HG02884 (cell line): ENCODE data around the gene BBIP1.

Experiments used
- ATAC-seq: cut with Tn5 transposase; IDR thresholded peaks from one replicate; pipeline ENCODE4 v1.9.1; 2021; ENCODE audit warnings: mild to moderate bottlenecking, moderate library complexity; ENCODE audit not compliant: unreplicated experiment

Gene BBIP1

DNA sequence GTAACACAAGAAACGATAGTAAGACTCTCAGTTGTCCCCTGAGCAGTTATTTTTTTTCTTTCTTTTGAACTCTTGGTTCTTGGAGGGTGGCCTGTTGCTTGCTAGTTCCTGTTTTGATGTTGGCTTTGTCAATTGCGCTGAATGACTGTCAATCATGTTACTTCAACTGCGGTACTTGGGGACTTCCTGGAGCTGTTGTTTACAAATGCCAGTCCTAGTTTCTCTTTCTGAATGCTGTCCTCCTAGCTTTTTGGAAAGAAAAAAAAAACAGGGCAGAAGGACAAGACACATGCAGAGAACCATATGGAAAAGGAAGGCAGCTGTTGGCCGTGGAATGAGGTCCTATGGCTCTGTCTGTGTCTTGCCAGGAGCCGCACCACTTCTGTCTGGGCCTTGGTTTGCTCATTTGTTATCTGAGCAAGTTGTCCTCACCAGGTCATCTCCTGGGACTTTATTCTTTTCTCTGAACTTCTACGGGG is 54.3 kb downstream of the BBIP1 start:
- peak; percentile 56 for ATAC-seq

DNA sequence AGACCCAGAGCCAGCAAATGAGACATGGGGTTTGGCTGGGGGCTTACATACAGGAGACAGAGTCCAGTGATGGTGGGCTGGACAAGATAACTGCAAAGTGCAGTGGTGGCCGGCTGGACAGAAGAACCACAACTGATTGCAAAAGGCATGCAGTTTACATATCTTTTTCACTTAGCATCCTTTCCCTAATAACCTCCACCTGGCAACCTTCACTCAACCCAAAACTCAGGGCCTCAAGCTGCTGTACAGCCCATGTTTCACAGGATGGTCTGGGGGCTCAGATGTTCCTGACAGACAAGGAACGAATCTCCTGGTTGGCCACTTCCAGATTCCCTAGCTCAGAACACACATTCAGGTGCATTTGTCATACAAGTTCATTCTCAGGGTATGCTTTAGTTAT is 55.0 kb downstream of the BBIP1 start:
- no peak for ATAC-seq

DNA sequence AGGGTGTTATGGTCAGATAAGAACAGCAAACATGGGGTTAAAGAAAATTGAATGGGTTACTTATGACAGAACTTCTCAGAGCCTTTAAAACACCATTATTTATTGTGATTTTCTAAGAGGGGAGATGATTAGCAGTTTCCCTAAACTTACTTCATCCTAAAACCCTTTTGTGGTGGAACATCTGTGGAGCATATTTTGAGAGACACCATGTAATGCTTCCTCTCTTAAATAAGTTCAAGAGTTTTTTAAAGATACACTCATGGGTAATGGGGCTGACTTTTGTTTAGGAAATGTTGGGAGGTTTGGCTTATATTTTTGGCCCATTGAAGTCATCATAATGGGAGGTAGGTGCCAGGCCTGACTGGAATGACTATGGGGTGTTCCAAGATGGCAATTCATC is 55.6 kb downstream of the BBIP1 start:
- ATAC-seq: no peak

DNA sequence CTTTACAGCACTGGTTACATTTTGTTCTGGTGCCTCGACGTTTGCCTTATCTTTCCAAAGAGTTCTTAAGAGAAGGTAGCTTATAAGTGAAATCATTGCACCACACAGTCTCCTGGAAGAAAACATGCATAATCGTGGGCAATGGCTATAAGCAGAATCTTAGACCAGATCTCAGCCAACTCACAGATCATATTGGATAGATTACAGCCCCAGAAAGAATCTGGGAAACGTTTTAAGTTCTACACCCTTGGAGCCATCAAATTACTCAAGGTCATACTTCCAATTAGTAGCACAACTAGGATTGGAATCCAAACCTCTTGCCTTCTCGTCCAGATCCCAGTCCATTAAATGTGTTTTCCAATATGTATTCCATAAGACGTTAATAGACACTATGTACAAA is 56.0 kb downstream of the BBIP1 start:
- ATAC-seq: no peak

DNA sequence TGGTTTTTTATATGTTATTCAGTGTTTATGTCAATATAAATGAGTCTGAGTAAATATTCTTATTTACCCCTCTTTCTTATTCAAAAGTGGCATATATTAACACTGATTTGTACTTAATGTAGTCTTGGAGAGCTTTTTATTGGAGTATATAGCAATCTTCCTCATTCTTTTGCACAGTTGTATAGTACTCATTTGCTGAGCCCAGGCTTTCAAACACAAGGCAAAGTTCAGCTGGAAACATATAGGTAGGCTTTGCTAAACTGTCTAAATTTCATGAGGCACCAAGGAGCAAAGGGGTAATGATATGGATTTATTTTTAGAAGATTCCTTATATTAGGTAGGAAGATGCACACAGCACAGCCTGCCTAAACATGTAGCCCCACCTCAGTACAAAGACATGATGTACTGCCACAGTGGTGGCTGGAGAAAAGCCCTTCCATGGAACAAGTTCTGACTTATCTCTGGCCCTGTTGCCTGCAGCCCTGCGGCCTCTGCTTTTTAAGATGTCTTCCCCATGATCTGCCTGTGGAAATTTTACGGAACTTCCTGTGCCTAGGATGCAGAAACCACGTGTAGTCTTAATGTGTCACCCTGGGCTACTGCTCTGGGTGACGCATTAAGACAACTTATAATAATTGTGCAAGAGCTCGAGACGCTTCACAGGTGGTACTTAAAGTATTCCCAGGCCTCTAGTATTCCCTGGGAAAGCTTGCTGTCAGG is 56.9 kb downstream of the BBIP1 start:
- ATAC-seq: no peak

DNA sequence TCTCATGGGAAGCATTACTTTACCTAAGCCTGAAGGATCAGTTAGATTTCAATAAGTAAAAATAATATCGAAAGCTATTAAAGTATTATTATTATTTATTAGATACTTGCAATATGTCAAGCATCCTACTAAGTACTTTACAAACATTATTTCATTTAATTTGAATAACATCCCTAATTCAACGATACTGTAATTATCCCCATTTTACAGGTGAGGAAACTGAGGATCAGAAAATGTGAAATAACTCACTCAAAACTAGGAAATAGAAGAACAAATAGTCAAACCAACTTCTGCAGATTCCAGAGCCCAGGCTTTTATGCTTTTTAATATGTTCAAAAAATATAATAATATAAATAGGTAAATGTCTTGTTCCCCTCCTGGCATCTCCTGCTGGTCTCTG is 57.5 kb downstream of the BBIP1 start:
- no peak for ATAC-seq

DNA sequence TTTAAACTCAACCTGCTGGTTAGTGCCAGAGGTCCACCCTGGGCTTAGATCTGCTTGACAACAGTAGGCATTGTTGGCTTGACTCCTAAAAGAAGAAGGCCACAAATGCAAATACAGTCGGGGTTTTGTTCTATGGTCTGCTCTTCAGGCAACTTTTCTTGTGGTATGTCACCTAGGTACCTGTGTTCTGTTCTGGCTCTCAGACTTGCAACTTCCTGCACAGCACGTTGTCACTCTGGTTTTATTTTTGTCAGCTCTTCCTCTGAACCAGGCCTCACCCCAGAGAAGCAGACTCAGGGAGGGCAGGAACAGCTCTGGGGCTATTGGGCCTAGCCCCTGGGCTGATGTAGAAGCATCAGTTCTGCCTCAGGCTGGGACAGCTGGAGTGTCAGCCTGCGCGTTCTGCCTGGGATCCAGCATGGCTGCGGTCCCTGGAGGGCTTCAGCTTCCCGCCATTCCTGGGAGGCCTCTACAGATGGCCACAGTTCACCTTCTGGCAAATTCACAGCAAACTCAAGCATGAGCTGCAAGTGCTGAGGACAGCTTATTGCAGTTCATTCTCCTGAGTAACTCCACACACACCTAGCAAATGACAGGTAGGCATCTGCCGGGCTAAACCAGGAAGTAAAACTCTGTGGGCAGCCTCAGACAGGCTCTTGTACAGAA is 58.3 kb downstream of the BBIP1 start:
- ATAC-seq: peak; percentile 34

DNA sequence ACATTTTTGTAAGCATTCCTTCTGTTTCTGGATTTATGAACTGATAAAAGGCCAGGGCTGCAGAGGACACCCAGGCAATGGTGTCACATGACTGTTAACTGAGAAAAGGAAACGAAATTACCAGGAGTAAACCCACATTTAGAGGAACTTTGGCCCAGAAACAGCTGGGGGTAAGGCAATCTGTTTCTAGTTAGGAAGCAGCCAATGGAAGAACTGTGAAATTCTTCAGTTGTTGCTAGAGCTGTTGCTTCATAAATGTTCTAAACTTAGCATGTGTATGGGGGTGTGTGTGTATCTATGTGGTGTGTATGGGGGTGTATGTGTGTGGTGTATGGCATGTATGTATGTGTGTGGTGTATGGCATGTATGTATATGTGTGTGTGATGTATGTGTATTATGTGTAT is 59.0 kb downstream of the BBIP1 start:
- ATAC-seq: no peak

DNA sequence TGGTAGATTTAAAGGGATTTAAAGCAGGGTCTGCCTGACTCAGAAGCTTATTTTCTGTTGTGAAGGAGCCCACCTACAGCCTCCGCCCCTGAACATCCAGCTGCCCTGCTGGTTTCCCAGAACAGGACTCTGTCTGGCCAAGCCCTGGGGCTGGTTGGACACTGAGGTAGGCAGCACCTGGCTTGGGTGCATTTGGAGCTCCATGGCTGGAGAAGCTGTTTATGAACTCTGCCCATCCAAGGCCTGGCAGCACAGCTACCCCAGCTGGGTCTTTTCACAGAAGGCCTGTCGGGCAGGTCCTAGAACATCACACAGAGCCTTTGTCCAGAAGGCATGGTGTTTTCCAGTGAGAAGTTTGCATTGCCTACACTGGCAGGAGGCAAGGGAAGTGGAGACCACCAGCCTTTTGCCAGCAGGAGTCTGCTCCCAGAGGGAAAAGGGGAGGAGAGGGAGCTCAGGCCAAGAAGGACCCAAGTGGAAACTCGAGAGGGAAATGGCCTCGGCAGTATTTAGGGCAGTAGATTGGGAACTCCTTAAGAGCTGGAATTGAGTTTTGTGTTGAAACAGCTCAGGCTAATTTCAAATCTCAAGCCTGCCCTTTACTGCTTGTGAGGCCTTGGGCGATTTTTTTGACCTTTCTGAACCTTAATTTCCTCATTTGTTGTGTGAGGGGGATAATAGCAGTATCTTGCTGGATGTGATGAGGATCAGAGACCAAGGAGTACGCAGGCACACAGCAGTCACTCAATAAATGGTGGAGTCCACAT is 59.6 kb downstream of the BBIP1 start:
- no peak for ATAC-seq

DNA sequence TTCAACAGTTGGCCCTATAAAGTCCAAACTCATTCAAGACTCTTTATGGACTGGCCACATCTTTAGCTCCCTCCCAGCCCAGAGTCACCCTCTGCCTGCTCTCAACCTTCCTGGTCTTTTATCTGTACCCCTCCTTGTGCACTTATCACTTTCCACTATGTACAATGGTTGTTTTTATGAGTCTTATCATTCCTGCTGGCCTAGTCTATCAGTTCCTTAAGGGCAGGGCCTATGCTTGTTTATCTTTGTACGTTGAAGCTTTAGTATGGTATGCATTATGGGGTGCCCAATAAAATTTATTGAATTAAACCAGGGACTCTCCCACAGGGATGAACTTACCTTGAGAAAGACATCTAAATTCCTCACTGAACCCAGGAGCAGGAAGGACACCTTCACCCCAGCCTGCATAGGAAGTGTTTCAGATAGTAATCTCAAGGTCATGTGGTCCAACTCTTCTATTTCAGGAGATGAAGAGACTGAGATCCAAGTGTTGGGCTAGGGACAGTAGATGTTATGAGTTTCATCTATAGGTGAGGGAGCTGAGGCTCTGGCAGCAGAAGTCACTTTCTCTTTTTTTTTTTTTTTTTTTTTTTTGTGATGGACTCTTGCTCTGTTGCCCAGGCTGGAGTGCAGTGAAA is 60.6 kb downstream of the BBIP1 start:
- no peak for ATAC-seq

DNA sequence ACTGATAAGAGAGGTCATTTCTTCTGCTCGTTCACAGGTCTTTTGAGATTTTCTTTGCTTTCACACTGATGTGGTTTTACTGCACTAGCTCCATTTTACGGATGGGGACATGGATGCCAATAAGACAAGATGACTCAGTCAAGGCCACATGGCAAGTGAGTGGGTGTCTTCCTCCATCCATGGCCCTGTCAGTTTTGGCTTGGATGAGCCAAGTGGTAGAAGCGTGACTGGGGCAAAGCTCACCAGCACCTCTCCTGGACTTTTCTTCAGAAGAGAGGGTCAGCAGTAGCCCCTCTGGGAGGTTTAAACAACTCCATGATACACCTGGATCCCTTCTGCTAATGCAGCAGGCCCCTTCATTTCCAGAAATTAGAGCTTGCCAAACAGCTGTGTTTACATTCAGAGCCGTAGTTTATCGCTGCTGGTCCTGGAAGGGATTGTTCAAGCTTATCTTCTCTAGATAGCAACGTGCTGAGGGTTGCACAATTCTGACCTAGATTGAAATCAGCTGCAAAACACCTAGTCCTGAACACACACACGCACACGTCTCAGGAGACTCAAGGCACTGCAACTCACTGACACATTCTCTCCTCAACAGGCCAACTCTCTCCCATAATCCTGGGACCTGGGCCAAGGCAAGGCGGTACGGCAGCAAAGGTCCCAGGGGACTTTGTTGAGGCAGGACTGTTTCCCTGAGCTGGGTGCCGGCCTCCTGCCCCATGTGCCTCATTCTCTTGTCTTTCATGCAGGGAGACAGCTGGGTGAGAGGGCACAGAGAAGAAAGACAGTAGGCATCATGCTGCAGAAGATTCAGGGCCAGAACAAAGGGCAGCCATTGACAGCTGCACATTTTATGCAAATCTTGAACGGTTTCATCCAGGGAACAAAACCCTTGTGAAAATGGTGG is 61.5 kb downstream of the BBIP1 start:
- no peak for ATAC-seq

DNA sequence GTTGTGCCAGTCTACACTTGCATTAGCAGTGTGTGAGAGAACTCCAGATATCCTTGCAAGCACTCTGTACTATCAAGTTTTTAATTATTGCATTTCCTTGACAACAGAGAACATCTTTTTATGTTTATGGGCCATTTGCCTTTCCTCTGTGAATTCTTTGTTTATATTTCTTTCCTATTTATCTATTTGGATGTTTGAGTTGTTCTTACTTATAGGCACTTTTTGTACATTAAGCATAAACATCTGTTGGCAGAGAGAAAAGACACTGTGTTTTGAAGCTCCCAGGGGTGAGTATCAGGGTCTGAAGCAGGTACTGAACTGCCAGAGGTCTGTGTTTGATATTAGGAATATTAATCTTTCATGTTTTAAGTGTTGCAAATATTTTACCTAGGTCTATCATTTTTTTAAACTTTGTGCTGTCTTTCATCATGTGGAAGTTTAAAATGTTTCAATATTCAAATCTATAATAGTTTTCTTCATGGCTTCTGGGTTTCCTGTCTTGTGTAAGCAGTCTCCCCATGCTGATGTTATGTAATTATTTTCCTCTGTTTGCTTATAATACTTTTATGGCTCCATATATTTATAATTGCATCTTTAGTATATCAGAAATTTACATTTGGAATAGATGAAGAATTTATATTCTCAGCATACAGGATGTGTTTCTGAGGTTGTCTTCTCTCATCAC is 64.9 kb downstream of the BBIP1 start:
- no peak for ATAC-seq

DNA sequence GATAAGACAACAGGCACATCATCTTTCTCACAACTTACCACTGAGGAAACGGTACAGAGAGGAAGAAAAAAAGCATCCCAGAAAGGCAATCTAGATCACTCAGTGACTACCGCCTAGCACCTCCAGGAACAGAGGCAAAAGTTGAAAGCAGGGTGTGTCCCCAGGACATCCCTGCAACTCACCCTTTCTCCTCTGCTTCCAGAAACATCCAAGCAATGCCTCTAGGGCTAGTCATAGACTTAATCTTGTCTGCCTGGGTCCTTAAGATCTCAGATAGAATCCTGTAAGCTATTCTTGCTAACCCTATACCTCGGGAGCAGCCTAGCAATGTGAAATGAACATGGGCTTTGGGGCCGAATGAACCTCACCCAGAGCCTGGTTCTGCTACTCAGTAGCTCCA is 66.0 kb downstream of the BBIP1 start:
- ATAC-seq: no peak

DNA sequence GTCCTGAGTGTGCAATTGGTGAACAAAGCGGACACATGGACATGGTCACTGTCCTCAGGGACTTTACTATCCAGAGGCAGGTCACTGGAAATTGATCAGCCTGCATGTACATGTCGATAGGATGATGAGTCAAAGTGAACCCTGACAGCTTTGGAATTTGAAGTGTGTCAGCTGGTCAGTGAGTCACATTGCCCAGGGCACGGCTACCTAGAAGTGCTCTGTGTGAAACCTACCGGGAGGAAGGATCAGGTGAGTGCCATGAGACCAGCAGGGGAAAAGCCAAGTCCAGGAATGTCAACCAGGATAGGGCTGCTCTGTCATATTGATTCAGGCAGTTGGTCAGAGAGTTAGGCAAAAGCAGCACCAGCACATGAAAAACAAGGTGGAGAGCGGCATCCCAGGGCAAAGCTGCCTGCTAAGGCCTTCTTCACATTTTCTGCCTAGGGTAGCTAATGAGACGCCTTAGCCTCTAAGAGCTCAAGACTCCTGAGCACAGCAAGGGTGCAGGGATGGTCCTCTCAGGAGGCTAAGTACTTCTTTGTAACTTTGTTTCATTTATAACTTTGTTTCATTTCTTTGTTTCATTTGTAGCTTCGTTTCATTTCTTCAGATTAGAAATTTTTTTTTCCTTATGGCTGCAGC is 66.6 kb downstream of the BBIP1 start:
- ATAC-seq: no peak

DNA sequence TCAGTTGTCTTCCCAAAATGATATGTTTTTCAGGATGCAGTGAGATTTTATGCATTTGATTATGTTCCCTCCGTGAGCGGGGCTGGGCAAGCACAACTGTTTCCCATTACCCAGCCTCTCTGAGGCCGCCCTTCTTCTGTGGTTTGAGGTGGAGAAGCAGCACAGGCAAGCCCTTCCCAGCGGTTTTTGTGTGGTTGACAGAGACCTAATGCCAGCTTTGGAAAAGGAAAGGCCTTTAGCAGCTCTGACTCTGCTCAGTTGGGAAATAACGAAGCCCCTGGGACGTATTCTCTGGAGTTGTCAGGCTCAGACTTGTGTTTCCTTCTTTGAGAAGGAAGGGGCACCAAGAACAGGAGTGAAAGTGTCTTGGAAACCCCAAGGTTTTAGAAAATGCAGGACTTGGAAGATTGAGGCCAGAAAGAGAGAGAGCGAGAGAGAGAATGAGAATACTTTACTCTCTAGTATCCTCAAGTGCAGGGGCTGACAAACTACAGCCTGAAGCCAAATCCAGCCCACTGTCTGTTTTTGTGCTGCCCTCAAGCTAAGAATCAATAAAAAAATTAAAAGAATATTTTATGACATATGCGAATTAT is 67.9 kb downstream of the BBIP1 start:
- no peak for ATAC-seq

DNA sequence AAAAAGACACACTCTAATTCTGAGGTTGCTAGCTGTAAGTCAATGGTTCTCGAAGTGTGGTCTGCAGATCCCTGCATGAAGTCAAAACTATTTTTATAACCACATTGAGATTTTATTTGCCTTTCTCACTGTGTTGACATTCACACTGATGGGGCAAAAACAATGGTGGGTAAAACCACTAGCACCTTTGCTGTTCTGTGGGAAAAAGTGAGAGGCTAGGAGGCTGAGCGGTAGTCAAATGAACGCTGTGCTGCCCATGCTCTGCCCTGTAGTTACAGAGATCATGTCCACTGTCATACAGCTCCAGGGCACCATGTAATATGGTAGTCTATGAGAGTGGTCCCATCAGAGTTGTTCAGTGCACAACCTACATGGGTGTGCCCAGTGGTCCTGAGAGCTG is 68.9 kb downstream of the BBIP1 start:
- no peak for ATAC-seq
